ENCODE measurements around the gene CCDC88C.
A peak's percentile ranks its signal among the peaks of the same experiment; 100 is the strongest.

GRCh38 chr14:91311284-91311662, 106.3 kb downstream of the CCDC88C start:
- 0 out of 2 replicates have a peak, but pooled peaks have one; percentile 29 for TF ChIP-seq CTCF (conservative IDR thresholded peaks at IDR 0.05; ENCODE audit: low read length)
- TF ChIP-seq EZH2phosphoT487 (IDR thresholded peaks at IDR 0.05; ENCODE audit: borderline replicate concordance, low read depth, low read length): no peak

Data from OCI-LY7 (cell line).